ENCODE data around the gene FASN. TPM values are rescaled to one million over a fixed set of nuclear protein-coding genes. Genes with fewer than 3 reads are reported as not detected.

The FASN gene
- total and polyA plus RNA-seq, 2 of the 4 experiments (the other 2 are of a cell fraction) = 12.4 to 56.0 TPM

DNA sequence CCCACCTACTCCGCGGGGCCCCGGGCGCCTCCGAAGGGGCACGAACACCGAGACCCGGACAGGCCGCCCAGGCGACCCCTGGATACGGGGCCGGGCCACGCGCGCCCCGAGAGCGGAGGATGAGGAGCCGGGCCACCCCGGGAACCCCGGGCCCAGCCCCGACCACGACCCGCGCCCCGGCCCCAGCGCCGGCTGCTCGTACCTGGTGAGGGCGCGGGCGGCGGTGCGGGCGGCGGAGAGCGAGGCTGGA lies 192 bp downstream of the FASN start:
- H3K4ac ChIP-seq (ENCODE audit: low read depth, low read length) = no peak overlapping the region
- no peak overlapping the region for H3K14ac ChIP-seq (replicated peaks; ENCODE audit: low read depth, low read length)
- no peak overlapping the region for H4K91ac ChIP-seq (ENCODE audit: insufficient read depth, low read depth, low read length)
- peak overlapping the region; percentile 74 for H3K27ac ChIP-seq (ENCODE audit: insufficient read depth, low read length)
- no peak overlapping the region for H2BK20ac ChIP-seq (ENCODE audit: low read depth, low read length)
- peak overlapping the region in 1 of 2 experiments; percentile 49; a peak in 1 of 4 replicates for H4K8ac ChIP-seq (ENCODE audit: low read depth in 2 of 2, low read length in 2 of 2)
- TF ChIP-seq, protein P1, sequence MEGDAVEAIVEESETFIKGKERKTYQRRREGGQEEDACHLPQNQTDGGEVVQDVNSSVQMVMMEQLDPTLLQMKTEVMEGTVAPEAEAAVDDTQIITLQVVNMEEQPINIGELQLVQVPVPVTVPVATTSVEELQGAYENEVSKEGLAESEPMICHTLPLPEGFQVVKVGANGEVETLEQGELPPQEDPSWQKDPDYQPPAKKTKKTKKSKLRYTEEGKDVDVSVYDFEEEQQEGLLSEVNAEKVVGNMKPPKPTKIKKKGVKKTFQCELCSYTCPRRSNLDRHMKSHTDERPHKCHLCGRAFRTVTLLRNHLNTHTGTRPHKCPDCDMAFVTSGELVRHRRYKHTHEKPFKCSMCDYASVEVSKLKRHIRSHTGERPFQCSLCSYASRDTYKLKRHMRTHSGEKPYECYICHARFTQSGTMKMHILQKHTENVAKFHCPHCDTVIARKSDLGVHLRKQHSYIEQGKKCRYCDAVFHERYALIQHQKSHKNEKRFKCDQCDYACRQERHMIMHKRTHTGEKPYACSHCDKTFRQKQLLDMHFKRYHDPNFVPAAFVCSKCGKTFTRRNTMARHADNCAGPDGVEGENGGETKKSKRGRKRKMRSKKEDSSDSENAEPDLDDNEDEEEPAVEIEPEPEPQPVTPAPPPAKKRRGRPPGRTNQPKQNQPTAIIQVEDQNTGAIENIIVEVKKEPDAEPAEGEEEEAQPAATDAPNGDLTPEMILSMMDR (conservative IDR thresholded peaks at IDR 0.05; ENCODE audit: low read depth, low read length) = no peak
- no peak for TF ChIP-seq RAD21 (IDR thresholded peaks at IDR 0.05; ENCODE audit: low read length)
- no peak for TF ChIP-seq NFE2L2 (IDR thresholded peaks at IDR 0.05; ENCODE audit: low read depth, low read length)
- no peak for TF ChIP-seq FOS (IDR thresholded peaks at IDR 0.05; ENCODE audit: low read depth, low read length)
- TF ChIP-seq CHD1 (IDR thresholded peaks at IDR 0.05; ENCODE audit: low read depth, low read length) = no peak
- no peak for TF ChIP-seq MAZ (IDR thresholded peaks at IDR 0.05; ENCODE audit: borderline replicate concordance, low read depth, low read length)
- no peak for TF ChIP-seq RFX5 (IDR thresholded peaks at IDR 0.05; ENCODE audit: low read depth, low read length)
- TF ChIP-seq CEBPB (IDR thresholded peaks at IDR 0.05; ENCODE audit: low read depth, low read length) = no peak
- no peak for TF ChIP-seq MAFK (IDR thresholded peaks at IDR 0.05; ENCODE audit: low read depth, low read length)
- no peak for TF ChIP-seq BHLHE40 (IDR thresholded peaks at IDR 0.05; ENCODE audit: low read depth, low read length)
- no peak for TF ChIP-seq POLR2A (IDR thresholded peaks at IDR 0.05; ENCODE audit: low read depth, low read length)
- no peak for TF ChIP-seq SMC3 (IDR thresholded peaks at IDR 0.05; ENCODE audit: low read depth, low read length)
- TF ChIP-seq RCOR1 (IDR thresholded peaks at IDR 0.05; ENCODE audit: insufficient replicate concordance, low read length) = no peak
- TF ChIP-seq MXI1 (IDR thresholded peaks at IDR 0.05; ENCODE audit: borderline replicate concordance, low read depth, low read length) = no peak
- peaks cover 13% of the 10 kb centered on the region for H3K4me1 ChIP-seq (ENCODE audit: control insufficient read depth, insufficient read depth, low read length)
- H3K4me2 ChIP-seq (ENCODE audit: low read depth, low read length) = peak overlapping the region; percentile 83; the same call in 1 of the 2 replicates
- peaks cover 5% of the 10 kb centered on the region; the same call in 1 of the 2 replicates for H3K9me1 ChIP-seq (ENCODE audit: insufficient read depth, low read length)
- in situ Hi-C loops (cut with MboI; ENCODE audit: low sequenced_read_pairs) (no loop called here), intact Hi-C loops (cut with micrococcal nuclease) (loop anchor here (1.0 to 2.0 kb wide), 3 partner anchors 56 to 67 kb away; partner anchors contain the start of genes DCXR and RAC3), dilution Hi-C loops (cut with HindIII; ENCODE audit: low sequenced_read_pairs, unreplicated experiment) (no loop called here)
- peak overlapping the region; percentile 54 for H3K4me3 ChIP-seq (ENCODE audit: insufficient read depth, low read depth, low read length)
- peak overlapping the region; percentile 44 for H2BK5ac ChIP-seq (ENCODE audit: low read depth, low read length, poor library complexity, severe bottlenecking)
- H3K79me1 ChIP-seq (ENCODE audit: low read depth in 1 of 2, low read length in 2 of 2) = peaks cover 0 to 56% of the 10 kb centered on the region in 2 experiments
- H2BK15ac ChIP-seq (ENCODE audit: low read depth, low read length) = no peak overlapping the region
- H2AFZ ChIP-seq (replicated peaks; ENCODE audit: low read length, poor library complexity) = peak overlapping the region; percentile 88
- no peaks in the 10 kb centered on the region for H3K27me3 ChIP-seq (ENCODE audit: control insufficient read depth, insufficient read depth, low read length)
- H2AK9ac ChIP-seq (replicated peaks; ENCODE audit: low read depth, low read length, poor library complexity) = peak overlapping the region; percentile 98
- no peak overlapping the region for H3K18ac ChIP-seq (ENCODE audit: low read depth, low read length)
- WGBS, 2 experiments (ENCODE audit: extremely low coverage in 2 of 2, insufficient read length in 1 of 2) = 0% methylated on average over 29 of the region's 36 CpGs; no CpG with 5 or more reads in 1 of the 2 experiments
- peak overlapping the region; percentile 87 for H3K9ac ChIP-seq (ENCODE audit: low read depth, low read length)
- peak; percentile 2 for ATAC-seq (ENCODE audit: low read depth)
- no peak for DNase-seq
- ChIA-PET CTCF (no interaction called here), POLR2A (ENCODE audit: unreplicated experiment) (interaction anchor here (0.6 to 1.5 kb wide), 2 partner anchors 60 to 243 kb away, joined by 3 to 4 read pairs; partner anchors contain the start of gene DCXR)
- no peak overlapping the region for H2BK120ac ChIP-seq (ENCODE audit: low read depth, low read length)
- 0 out of 2 replicates have a peak overlapping the region, but pooled peaks have one; percentile 17 for H3K56ac ChIP-seq (ENCODE audit: extremely low read depth, insufficient read depth, low read length)
- peaks cover 31% of the 10 kb centered on the region for H4K20me1 ChIP-seq (ENCODE audit: insufficient read depth, low read length)
- H4K5ac ChIP-seq (ENCODE audit: low read depth, low read length) = no peak overlapping the region
- peaks cover 25% of the 10 kb centered on the region for H3K36me3 ChIP-seq (ENCODE audit: control insufficient read depth, insufficient read depth, low read length)
- no peak overlapping the region for H3K23ac ChIP-seq (ENCODE audit: low read depth, low read length)
- H2AK5ac ChIP-seq (ENCODE audit: low read depth, low read length) = peak overlapping the region; percentile 8; the same call in 1 of the 2 replicates
- no TSS peak for BruUV-seq (replicated peaks)
- H3K9me3 ChIP-seq (ENCODE audit: control insufficient read depth, insufficient read depth, low read length) = no peaks in the 10 kb centered on the region
